ENCODE measurements around the gene MACROD1. TPM values are rescaled to one million over a fixed set of nuclear protein-coding genes. Genes with fewer than 3 reads are reported as not detected.

MACROD1 gene
- total and polyA plus RNA-seq, 12 donors: 5.5 to 62.9 (median 26.8) TPM

DNA sequence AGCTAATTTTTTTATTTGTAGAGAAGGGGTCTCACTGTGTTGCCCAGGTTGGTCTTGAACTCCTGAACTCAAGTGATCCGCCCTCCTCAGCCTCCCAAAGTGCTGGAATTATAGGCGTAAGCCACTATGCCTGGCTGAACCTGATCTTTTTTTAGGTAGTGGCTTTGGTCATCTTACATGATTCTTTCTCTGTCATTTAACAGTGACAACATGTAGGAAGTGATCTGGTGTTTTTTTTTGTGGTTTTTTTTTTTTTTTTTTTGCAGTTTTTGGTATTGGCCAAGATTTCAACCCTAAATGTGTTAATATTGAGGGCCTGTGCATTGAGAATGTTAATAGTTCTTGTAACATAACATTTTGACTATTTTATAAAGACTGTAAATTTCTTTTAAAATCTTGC, 32.6 kb upstream of the MACROD1 start:
- H3K27ac ChIP-seq: no peak overlapping the region
- peaks cover 0 to 97% of the 10 kb centered on the region in 2 donors for H3K36me3 ChIP-seq (replicated peaks in 1 of 2)

DNA sequence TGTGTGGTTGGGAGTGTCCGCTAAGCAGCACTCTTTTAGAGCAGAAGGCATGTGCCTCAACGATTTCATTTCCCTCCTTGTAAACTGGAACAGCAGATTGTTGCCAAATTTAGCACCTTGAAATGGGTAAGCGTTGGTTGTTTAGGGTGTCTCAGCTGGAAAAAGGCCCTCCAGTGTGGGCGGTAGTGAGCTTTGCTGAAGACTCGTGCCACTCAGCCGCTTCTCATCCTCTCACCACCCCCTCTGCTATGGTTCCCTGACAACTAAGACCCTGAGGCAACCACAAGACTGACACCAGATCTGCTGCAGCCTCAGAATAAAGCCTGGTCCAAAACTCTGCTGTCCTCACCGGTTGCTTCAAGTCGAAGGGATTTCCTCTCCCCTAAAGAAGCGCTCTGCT, 30.7 kb upstream of the MACROD1 start:
- no peak overlapping the region for H3K4me3 ChIP-seq
- H3K27ac ChIP-seq: no peak overlapping the region
- no peaks in the 10 kb centered on the region for H3K4me1 ChIP-seq (replicated peaks in 1 of 2)
- DNase-seq: no peak
- H3K36me3 ChIP-seq (replicated peaks in 1 of 2): peaks cover 0 to 93% of the 10 kb centered on the region in 2 donors
- H3K9me3 ChIP-seq (replicated peaks in 1 of 3): no peaks in the 10 kb centered on the region
- intact Hi-C loops (cut with DNase I): no loop called here
- TF ChIP-seq POLR2A (IDR thresholded peaks at IDR 0.05): no peak
- TF ChIP-seq, protein P1, sequence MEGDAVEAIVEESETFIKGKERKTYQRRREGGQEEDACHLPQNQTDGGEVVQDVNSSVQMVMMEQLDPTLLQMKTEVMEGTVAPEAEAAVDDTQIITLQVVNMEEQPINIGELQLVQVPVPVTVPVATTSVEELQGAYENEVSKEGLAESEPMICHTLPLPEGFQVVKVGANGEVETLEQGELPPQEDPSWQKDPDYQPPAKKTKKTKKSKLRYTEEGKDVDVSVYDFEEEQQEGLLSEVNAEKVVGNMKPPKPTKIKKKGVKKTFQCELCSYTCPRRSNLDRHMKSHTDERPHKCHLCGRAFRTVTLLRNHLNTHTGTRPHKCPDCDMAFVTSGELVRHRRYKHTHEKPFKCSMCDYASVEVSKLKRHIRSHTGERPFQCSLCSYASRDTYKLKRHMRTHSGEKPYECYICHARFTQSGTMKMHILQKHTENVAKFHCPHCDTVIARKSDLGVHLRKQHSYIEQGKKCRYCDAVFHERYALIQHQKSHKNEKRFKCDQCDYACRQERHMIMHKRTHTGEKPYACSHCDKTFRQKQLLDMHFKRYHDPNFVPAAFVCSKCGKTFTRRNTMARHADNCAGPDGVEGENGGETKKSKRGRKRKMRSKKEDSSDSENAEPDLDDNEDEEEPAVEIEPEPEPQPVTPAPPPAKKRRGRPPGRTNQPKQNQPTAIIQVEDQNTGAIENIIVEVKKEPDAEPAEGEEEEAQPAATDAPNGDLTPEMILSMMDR (IDR thresholded peaks at IDR 0.05): no peak
- H3K27me3 ChIP-seq: no peaks in the 10 kb centered on the region
- 80 to 87% (median 83%) methylated on average over 9 of the region's 9 CpGs for WGBS, 4 donors

More for the DNA sequence above, 32.6 kb upstream of the MACROD1 start:
- intact Hi-C loops (cut with DNase I): no loop called here
- 91 to 100% (median 96%) methylated on average over 2 of the region's 2 CpGs for WGBS, 4 donors
- H3K9me3 ChIP-seq (replicated peaks in 1 of 3): no peaks in the 10 kb centered on the region
- DNase-seq: no peak
- no peaks in the 10 kb centered on the region for H3K4me1 ChIP-seq (replicated peaks in 1 of 2)
- no peak overlapping the region for H3K4me3 ChIP-seq
- no peaks in the 10 kb centered on the region for H3K27me3 ChIP-seq
- no peak for TF ChIP-seq POLR2A (IDR thresholded peaks at IDR 0.05)
- TF ChIP-seq, protein P1 (IDR thresholded peaks at IDR 0.05): no peak

DNA sequence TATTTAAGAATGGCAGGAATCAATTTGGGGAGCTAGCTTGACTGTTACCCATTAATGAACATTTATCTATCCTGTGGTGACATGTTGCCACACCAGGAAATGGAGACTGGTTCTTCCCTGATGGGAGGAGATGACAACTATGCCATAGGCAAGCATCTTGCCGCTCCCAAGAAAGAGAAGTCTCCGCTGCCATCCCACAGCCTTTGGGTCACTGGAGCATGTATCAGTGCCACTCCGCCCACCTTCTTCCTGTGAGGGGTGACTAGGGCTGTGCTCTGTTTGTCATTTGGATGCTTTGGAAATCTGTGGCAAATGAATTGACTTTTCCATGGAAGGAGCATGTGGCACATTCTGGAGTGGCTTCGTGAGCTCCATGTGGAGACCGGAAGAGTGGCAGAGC, 26.5 kb upstream of the MACROD1 start:
- Histone ChIP-seq H3K27ac (no peak overlapping the region), H3K27me3 (no peaks in the 10 kb centered on the region), H3K36me3 (replicated peaks in 1 of 2) (peaks cover 0 to 59% of the 10 kb centered on the region in 2 donors), H3K4me3 (no peak overlapping the region), H3K9me3 (replicated peaks in 1 of 3) (no peaks in the 10 kb centered on the region), H3K4me1 (replicated peaks in 1 of 2) (peaks cover 0 to 24% of the 10 kb centered on the region in 2 donors)
- 86 to 91% (median 89%) methylated on average over 5 of the region's 5 CpGs for WGBS, 4 donors
- intact Hi-C loops (cut with DNase I): no loop called here
- no peak for DNase-seq
- TF ChIP-seq, protein P1 (IDR thresholded peaks at IDR 0.05): no peak
- TF ChIP-seq POLR2A (IDR thresholded peaks at IDR 0.05): no peak

DNA sequence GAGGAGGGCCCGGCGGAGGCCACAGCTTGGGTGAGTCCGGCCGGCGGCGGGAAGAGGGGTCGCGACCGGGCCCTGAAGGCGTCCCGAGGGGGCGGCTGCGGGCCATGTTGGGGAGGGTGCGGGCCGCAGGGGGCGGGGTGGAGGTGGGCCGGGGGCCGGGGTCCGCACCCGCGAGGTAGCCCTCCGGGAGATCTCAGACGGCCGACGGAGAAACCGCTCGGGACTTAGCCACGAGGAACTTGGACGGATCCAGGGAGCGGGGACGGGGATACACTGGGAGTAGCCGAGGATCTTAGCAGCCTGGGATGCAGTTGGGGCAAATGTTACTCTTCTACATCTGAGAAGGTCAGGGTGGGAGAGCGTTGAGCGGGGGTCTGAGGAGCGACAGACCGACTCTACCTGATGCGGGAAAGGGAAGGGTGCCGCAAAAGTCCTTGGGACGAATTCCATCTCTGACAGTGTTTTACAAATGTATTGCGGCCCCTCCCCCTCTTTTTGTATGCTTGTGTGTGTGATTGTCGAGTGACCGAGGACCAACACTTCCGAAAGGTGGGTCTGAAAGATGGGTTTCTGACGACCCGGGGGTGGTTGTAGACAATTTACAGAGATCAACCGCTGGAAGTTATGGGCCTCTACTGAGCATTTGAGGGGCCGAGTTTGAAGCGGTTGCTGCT, 20.7 kb upstream of the MACROD1 start:
- Histone ChIP-seq H3K9me3 (replicated peaks in 1 of 3) (no peaks in the 10 kb centered on the region), H3K27me3 (no peaks in the 10 kb centered on the region), H3K36me3 (replicated peaks in 1 of 2) (peaks cover 0 to 6% of the 10 kb centered on the region in 2 donors), H3K27ac (no peak overlapping the region), H3K4me3 (peak overlapping the region in 1 of 4 donors; percentile 5), H3K4me1 (replicated peaks in 1 of 2) (peaks cover 14 to 54% of the 10 kb centered on the region in 2 donors)
- whole genome bisulfite sequencing, 4 donors: 1 to 2% (median 2%) methylated on average over 18 to 48 of the region's 48 CpGs
- intact Hi-C loops (cut with DNase I): no loop called here
- TF ChIP-seq, protein P1 (IDR thresholded peaks at IDR 0.05): no peak
- TF ChIP-seq POLR2A (IDR thresholded peaks at IDR 0.05): no peak
- peak in 3 of 7 donors; percentile 64 to 71 (median 68) for DNase-seq

All from adrenal gland (tissue), 12 donors.